GM18520 (cell line): ENCODE data around the gene SIN3A.
"Not testable (repeated sequence)": the region's sequence is repeated elsewhere in the genome, so short reads cannot be mapped to it uniquely, and the experiment has no call there.

Source experiments
- ATAC-seq: cut with Tn5 transposase; IDR thresholded peaks from one replicate; pipeline ENCODE4 v1.9.1; 2021; ENCODE audit not compliant: unreplicated experiment

Gene SIN3A

DNA sequence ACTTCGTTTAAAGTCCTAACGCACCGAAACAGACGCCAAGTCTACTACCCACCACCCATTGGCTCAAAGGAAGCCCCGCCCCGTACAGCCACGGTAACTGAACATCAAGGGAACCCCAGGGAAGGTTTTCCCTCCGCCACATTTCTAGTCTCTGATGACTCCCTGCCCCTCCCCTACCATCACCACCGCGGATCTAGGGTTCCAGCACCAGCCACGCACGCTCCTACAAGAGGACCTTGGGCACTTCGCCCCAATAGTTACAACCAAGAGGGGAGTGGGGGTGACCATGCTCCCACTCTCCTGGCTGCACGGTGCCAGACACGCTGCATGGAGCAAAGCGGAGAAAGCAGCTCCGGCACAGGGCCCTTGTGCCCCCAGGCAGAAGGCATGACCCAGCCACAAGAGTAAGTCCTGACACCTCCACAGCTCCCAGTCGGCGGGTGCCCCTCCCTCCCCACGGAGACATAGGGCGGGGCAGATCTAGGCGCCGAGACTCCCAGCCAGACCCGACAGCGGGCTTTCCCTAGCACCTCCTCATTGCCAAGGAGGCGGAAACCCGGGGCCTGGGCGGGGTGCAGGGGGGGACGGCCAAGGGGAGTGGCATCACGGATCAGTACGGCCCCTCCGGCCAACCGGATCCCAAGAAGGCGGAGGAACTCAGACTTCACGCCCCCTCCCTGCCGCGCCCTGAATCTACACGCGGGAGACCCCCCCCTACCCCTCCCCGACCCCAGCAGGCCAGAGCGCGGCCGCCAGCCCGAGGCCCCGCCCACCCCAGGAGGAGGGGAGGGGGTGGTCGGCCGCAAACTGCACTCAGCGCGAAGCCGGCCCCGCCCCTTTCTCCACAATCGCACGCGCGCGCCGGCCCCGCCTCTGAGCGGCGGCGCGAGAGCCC is 936 bp downstream of the SIN3A start:
- peak; percentile 13 for ATAC-seq

DNA sequence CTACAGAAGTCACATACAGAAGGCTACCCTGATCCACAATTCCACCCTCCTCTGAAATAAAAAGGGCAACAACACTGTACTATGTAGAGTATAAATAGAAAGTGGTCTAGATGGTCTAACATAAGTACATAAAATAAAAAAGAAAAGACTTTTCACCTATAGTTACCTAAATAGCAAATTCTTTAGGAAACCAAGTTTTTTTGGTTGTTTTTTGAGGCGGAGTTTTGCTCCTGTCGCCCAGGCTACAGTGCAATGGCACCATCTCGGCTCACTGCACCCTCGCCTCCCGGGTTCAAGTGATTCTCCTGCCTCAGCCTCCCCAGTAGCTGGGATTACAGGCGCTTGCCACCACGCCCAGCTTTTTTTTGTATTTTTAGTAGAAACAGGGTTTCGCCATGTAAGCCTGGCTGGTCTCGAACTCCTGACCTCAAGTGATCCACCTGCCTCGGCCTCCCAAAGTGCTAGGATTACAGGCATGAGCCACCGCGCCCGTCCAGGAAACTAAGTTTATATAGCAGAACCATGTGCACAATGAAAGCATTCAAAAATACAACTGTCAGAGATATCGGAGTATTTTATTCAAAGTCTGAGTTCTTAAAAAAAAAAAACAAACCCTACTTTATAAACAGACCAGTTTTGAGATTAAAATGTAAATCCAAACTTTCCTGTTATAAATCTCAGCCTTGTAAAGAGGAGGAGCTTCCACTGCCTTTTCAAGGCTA is 1.7 kb downstream of the SIN3A start:
- ATAC-seq, result no peak

DNA sequence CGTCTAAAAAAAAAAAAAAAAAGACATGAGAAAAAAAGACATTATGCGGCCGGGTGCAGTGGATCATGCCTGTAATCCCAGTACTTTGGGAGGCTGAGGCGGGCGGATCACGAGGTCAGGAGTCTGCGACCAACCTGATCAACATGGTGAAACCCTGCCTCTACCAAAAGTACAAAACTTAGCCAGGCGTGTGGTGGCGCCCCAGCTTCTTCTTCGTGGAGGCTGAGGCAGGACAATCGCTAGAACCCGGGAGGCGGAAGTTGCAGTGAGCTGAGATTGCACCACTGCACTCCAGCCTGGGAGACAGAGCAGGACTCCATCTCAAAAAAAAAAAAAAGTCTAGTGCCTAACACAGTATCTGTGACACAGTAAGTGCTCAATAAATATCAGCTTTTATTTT is 3.3 kb downstream of the SIN3A start:
- not testable (repeated sequence) for ATAC-seq

DNA sequence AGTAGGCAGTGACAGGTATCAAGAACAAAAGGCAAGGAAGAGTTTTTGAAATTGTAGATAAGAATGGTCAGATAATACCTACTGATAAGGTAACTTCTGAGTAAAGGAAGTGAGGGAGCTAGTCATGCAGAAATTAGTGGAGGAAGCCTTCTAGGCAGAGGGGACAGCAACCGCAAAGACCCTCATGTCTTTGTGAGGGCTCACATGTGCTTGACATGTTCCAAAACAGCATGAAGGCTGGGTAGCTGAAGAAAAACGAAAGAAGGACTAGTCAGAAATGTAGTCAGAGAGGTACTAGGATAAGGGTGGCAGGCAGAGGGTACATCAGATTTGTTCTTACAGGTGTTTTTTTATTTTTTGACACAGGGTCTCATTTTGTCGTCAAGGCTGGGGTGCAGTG is 5.3 kb downstream of the SIN3A start:
- ATAC-seq, result no peak

DNA sequence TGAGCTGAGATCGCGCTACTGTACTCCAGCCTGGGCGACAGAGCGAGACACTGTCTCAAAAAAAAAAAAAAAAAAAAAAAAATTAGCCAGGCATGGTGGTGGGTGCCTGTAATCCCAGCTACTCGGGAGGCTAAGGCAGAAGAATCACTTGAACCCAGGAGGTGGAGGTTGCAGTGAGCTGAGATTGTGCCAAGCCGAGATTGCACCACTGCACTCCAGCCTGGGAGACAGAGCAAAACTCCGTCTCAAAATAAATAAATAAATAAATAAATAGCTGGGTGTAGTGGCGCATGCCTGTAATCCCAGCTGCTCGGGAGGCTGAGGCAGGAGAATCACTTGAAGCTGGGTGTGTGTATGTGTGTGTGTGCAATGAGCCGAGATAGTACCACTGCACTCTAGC is 6.2 kb downstream of the SIN3A start:
- not testable (repeated sequence) for ATAC-seq

DNA sequence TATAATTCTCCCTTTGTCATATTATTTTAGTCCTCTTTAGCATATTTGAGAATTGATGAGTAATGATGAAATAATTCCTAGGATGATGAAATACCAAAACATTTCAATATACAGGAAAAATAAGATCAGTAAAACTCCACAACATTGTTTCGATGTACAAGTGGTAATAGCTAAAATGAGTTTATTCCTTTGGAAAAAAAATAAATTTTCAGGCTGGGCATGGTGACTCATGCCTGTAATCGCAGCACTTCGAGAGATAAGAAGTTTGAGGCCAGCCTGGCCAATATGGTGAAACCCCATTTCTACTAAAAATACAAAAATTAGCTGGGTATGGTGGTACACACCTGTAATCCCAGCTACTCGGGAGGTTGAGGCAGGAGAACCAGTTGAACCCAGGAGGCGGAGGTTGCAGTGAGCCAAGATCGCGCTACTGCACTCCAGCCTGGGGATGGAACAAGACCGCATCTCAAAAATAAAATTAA is 7.5 kb downstream of the SIN3A start:
- ATAC-seq, result not testable (repeated sequence)

DNA sequence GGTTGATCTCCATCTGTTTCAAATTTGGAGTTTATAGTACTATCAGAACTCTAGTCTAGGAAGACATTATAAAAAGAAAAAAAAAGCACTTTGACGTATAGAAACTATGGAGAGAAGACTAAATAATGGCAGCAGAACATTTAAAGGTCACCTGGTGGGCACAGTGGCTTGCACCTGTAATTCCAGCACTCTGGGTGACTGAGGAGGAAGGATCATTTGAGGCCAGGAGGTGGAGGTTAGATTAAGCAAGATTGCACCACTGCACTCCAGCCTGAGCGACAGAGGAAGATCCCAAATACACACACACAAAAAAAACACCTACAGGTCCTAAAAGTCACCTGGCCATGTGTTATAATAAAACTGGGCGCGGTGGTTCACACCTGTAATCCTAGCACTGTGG is 13.8 kb downstream of the SIN3A start:
- no peak for ATAC-seq

DNA sequence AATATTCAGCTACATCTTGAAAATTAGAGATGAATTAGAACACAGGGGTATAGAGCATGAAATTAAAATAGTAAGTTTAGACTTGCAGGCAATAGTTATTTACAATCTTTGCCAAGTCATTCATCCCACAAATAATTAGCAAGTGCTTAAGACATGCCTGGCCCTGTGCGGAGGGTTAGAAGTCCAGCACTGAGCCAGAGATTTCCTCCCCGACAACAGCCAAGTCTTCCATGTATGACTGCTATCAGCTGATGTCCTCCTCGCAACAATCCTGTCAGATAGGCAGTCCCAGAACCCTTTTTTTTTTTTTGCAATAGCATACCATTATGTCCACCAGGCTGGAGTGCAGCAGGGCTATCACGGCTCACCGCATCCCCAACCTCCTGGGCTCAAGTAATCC is 14.6 kb downstream of the SIN3A start:
- ATAC-seq, result no peak

DNA sequence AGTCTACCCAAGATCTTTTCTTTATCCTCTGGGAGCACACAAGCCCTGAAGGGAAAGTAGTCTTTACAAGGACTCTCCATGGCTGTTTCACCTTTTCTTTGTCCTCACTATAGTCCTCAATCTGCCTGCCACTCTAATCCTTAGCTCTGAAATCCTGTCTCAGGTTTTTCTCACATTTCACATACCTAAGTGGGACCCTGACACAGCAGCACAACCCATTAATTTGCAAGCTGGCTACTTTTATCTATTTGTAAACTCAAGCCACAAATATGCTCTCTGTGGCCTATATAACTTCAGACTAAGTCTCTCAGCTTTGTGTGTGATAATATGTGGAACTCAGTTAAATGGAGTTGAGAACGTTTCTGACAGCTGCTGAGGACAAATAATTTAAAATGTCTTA is 19.8 kb downstream of the SIN3A start:
- no peak for ATAC-seq

DNA sequence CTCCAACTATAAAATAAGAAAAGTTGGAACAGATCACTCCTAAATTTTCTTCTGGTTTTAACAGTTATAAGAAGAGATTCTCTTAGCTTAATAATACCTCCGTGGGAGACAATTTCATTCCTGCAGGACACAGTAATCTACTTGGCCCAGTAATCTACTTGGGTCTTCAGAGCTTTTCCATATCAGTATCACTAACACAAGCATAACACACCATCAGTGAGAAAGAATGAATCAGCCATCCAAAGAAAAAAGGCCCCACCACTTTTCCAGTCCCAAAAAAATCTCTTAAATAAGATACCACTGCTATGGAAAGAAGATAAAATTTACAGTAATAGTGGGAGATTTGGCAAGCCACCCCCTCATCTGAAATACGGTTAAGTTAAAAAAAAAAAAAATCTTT is 20.2 kb downstream of the SIN3A start:
- no peak for ATAC-seq

DNA sequence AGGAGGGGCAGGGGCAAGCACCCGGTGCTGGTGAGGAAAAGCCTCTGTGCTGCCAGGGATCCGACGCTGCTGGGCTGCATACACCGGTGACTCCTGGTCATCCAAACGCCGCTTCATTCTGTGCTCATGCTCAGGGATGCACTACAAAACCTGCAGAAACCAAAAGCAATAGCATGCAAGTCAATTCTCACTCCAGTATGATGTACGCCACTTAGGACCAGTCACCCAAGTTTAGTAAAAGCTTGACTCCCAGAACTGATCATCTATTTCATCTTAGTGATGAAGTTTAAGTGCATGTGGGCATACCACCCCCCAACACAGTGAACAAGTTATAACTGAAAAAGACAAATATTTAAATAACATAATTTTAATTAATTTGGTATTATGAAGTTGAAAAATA is 21.2 kb downstream of the SIN3A start:
- no peak for ATAC-seq

DNA sequence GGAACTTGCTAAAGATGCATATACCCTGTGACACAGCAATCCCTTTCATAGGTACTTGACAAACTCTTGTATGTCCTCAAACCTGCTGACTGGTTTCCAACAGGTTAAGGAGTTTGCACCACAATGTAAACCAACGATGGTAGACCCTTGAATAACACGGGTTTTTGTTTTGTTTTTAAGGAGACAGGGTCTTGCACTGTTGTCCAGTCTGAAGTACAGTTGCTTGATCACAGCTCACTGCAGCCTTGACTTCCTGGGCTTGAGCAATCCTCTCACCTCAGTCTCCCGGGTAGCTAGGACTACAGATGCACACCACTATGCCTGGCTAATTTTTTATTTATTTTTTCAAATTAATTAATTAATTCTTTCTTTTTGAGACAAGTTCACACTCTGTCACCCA is 23.3 kb downstream of the SIN3A start:
- no peak for ATAC-seq

DNA sequence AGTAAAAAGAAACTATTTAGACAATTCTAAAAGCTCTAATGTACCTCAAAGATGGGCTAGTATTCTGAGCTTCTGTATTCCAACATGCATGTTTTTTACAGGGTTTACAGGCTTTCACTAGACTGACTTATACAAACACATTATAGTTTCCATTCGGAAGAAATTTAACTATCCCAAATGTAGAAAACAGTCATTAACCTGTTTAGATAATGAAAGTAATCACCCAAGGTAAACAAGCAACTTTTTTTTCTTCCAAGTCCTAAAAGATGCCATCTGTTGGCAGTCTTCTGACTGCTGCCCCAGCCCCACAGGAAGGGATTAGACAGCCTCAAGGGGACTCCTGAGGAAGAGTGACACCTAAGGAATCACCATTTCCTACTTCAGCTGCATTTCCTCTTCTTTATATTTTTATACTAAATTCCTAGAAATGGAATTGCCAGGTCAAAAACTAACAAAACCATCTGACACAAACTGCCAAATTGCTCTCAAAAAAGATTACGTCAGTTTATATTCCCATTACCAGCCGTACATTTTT is 25.5 kb downstream of the SIN3A start:
- ATAC-seq, result no peak

DNA sequence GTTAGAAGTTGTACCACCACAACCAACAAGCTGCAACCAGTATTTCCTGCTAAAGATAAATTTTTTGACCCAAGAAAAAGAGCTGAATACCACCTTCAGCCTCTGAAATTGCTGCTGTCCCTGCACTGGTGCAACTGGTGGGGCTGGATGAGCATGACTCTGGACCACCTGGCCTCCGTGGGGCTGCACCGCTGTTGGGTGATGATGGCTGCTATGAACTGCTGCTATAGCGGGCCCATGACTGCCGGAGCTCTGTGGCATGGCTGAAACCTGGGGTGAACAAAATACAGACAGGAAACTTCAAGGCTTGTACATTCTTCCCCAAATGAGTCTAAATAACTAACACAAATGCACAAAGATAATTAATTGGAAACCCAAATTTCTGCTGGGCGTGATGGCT is 28.9 kb downstream of the SIN3A start:
- ATAC-seq, result no peak

DNA sequence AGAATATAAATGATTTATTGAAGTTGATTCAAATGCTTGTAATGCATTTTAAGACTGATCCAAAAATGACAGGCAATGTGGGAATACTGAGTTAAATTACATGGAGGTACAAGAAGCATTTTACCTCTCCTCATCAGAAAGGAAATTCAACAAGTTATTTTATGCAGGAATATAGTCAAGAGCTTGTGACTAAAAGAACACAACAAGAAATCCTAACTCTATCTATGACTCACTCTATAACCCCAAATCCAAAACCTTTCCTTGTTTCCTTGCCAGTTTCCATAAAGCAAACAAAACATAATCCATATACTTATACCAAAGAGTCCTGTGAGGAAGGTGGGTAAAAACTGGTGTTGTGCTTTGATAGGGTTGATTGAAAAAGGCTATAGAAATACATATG is 30.8 kb downstream of the SIN3A start:
- no peak for ATAC-seq

DNA sequence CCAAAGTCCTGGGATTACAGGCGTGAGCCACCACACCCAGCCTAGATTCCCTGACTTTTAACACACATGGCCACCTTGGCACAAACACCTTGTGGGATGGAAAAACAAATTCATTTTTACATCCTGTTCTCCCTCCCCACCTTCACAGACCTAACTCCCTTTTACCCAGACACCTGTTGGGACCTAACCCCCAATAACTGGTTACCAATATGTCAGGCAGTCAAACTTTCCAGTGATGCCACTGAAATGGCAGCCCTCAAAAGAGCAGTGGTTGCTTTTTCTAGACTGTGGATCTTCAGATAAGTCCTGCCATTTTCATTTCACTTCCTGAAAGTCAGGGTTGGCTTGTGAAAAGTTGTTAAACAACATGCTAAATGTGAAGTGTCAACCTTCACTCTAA is 34.9 kb downstream of the SIN3A start:
- no peak for ATAC-seq

DNA sequence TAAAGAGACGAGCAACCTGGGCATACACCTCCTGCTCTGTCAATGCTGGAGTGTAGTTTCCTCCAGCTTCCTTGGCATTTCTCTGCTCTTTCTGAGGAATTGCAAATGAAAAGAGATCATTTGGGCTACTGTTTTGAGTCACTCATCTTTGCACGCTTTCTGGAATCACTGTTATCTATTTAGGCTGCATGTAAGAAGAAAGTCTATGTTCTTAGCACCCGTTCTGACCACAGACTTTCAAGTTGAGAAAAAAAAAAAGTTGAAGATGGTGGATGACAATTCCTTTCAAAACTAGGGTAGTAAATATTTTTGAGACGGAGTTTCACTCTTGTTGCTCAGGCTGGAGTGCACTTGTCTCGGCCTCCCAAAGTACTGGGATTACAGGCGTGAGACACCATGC is 41.3 kb downstream of the SIN3A start:
- ATAC-seq, result no peak

DNA sequence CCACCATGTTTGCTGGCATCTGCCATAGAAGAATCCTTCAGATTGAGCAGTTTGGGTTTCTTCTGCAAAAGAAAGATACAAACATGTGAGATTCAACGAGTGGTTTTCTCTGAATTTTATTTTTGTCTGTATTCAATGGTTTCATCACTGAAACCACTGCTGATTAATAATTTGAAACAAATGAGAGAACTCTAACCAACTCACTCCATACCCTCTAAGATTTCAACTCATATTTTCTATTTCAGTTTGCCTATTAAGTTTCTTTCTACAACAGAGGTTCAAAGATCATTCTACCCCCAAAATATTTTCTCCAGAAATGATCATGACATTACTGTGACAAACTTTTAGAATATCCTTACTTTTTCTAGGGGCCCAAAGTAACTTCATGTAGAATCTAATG is 44.4 kb downstream of the SIN3A start:
- no peak for ATAC-seq

DNA sequence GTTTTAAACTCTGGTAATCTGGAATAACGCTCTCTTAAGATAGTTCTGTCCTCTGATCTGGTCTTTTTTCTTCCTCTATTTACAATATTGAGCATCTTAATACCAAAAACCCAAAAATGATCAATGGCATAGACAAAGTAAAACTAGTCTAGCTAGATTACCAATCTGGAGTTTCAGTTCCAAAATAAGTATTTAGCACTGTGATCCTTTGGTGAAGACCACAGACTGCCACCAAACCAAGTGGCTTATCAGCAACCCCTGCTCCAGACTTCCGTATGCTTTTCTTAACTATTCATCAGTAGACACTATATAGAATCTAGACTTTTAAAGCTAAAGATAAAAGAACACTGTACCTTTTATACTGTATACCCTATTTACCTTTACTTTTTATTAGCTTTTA is 47.6 kb downstream of the SIN3A start:
- no peak for ATAC-seq

DNA sequence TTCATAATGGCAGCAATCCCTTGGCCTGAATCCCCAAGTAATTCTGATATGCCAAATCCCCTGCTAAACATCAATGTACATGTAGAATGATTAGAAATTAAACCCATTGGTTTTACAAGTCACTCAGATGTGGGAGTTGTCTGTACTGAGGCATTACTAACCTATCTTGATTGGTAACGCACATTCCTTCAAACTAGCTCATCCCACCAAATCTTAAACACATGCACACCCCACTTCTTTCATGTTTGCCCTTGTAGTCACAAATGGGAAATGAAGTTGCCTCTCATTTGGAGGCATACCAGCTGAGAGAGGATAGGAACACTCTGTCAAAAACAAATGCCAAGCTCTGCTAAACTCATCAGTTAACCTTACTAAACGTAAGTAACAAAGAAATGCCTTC is 54.0 kb downstream of the SIN3A start:
- ATAC-seq, result no peak

DNA sequence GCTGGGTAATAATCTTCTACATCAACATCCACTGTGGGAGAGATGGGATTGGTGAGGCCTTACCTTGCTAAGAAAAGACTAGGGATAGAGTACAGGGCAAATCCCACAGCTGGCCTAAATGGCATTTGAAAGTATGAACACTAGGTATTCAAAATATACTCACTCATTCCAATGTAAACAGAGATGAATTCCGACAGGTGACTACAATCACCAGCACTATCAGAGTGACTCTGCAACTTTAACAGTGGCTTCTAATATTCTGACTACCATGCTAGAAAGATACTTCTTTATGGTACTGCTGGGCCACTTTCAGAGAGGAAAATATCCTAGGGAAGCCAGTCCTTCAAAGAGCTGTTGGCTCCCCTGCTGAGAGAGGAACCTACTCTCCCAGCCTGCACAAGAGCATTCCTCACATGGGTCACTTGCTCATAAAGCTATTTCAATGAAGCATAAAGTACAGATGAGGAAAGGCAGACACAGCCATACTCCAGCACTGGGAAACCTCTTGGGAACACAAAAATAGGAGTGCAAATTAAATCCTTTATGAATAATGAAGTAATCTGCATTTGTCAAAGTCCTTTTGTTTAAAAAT is 61.6 kb downstream of the SIN3A start:
- no peak for ATAC-seq

DNA sequence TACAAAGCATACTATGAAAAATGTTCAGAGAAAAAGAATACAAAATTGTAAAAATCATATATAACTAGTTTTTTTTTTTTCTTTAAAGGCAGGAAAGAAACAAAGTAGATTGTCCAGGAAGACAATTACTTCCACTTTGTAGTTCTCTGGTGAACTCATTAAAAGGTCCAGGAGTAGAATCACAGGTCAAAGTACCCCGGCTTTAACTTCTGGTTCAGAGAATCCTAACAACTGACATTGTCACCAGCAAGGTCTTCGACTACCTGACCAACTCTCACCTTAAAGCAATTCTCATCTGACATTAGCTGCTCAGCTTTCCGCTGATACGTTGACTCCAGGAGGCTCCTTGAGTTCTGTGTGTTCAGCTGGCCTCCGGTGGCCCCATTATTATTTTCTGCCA is 67.5 kb downstream of the SIN3A start:
- ATAC-seq, result not testable (repeated sequence)
